Neural progenitor cell (in vitro differentiated cells): ENCODE results near the gene UHRF1. TPM values are rescaled to one million over a fixed set of nuclear protein-coding genes. Genes with fewer than 3 reads are reported as not detected.
A peak's percentile ranks its signal among the peaks of the same experiment; 100 is the strongest.
"Not testable (repeated sequence)": the region's sequence is repeated elsewhere in the genome, so short reads cannot be mapped to it uniquely, and the experiment has no call there.

ENCODE experiments used
- DNase-seq: peaks from one replicate; pipeline ENCODE4 v3.0.0-alpha.2; 2016; ENCODE audit warnings: low spot score
- H2AFZ ChIP-seq: fragments of 200-600 bp; sonication (generic); replicated peaks from 2 replicates; pipeline ENCODE4 v1.6.1; 2016; ENCODE audit warnings: antibody characterized with exemption
- H3F3A ChIP-seq: fragments of 200-600 bp; sonication (generic); 2 replicates; pipeline ENCODE4 v1.6.1; 2016; ENCODE audit warnings: antibody characterized with exemption, low read depth
- H3K27ac ChIP-seq: fragments of 200-600 bp; sonication (generic); 2 replicates; pipeline ENCODE4 v1.5.1; 2016; ENCODE audit warnings: mild to moderate bottlenecking
- H3K27me3 ChIP-seq: fragments of 200-600 bp; sonication (generic); 2 replicates; pipeline ENCODE4 v1.6.1; 2016; ENCODE audit warnings: mild to moderate bottlenecking, moderate library complexity
- H3K36me3 ChIP-seq: fragments of 200-600 bp; sonication (generic); 2 replicates; pipeline ENCODE4 v1.5.1; 2016
- H3K4me1 ChIP-seq: fragments of 200-600 bp; sonication (generic); 2 replicates; pipeline ENCODE4 v1.6.1; 2016; ENCODE audit warnings: mixed run types
- H3K4me2 ChIP-seq: fragments of 200-600 bp; sonication (generic); 2 replicates; pipeline ENCODE4 v1.6.1; 2016
- H3K4me3 ChIP-seq: fragments of 200-600 bp; sonication (generic); 2 replicates; pipeline ENCODE4 v1.5.1; 2016
- H3K79me2 ChIP-seq: fragments of 200-600 bp; sonication (generic); 2 replicates; pipeline ENCODE4 v1.6.1; 2016; ENCODE audit warnings: low read depth
- H3K9ac ChIP-seq: fragments of 200-600 bp; sonication (generic); 2 replicates; pipeline ENCODE4 v1.6.1; 2016
- H3K9me3 ChIP-seq: fragments of 200-600 bp; sonication (generic); 2 replicates; pipeline ENCODE4 v1.5.1; 2016; ENCODE audit warnings: low read depth
- H4K20me1 ChIP-seq: fragments of 200-600 bp; sonication (generic); 2 replicates; pipeline ENCODE4 v1.6.1; 2016; ENCODE audit warnings: low read depth
- H3K27ac Mint-ChIP-seq: 3 replicates; pipeline ENCODE4 v1.8.0; 2021; ENCODE audit warnings: mixed read lengths
- H3K27me3 Mint-ChIP-seq: 2 replicates; pipeline ENCODE4 v1.8.0; 2022; ENCODE audit warnings: low read depth, mild to moderate bottlenecking, inconsistent platforms, moderate library complexity, mixed read lengths; ENCODE audit not compliant: insufficient read depth
- H3K36me3 Mint-ChIP-seq: 3 replicates; pipeline ENCODE4 v1.8.0; 2021; ENCODE audit warnings: mixed read lengths
- H3K4me1 Mint-ChIP-seq: 3 replicates; pipeline ENCODE4 v1.8.0; 2021; ENCODE audit warnings: mixed read lengths
- H3K4me3 Mint-ChIP-seq: 3 replicates; pipeline ENCODE4 v1.8.0; 2021; ENCODE audit warnings: mild to moderate bottlenecking, moderate library complexity, mixed read lengths
- H3K9me3 Mint-ChIP-seq: 3 replicates; pipeline ENCODE4 v1.8.0; 2020; ENCODE audit warnings: mixed read lengths
- EZH2 ChIP-seq: fragments of 200-600 bp; sonication (generic); IDR thresholded peaks from 2 replicates; pipeline ENCODE4 v1.6.1; 2017; ENCODE audit warnings: antibody characterized with exemption, mild to moderate bottlenecking, moderate library complexity
- EZH2phosphoT487 ChIP-seq: fragments of 200-600 bp; sonication (generic); IDR thresholded peaks from 2 replicates; pipeline ENCODE4 v1.6.1; 2017; ENCODE audit warnings: antibody characterized with exemption
- total RNA-seq: library from RNA; depleted of rRNA; stranded (reverse); fragments of >200 nt; gene quantifications from 2 replicates; pipeline ENCODE4 v1.2.3, GENCODE V29; 2015; ENCODE audit warnings: low replicate concordance
- TF ChIP-seq, protein P1 (sequence below): fragments of 200-600 bp; sonication (generic); IDR thresholded peaks from 2 replicates; pipeline ENCODE4 v1.5.1; 2017; ENCODE audit warnings: antibody characterized with exemption, mild to moderate bottlenecking

Gene UHRF1
- total RNA-seq, 1 donor from 2014 or later, result 34.1 TPM

GRCh38 chr19:4897146-4897545 is 12.2 kb upstream of the UHRF1 start:
- TF ChIP-seq EZH2 (no peak), EZH2phosphoT487 (no peak)
- TF ChIP-seq, protein P1, sequence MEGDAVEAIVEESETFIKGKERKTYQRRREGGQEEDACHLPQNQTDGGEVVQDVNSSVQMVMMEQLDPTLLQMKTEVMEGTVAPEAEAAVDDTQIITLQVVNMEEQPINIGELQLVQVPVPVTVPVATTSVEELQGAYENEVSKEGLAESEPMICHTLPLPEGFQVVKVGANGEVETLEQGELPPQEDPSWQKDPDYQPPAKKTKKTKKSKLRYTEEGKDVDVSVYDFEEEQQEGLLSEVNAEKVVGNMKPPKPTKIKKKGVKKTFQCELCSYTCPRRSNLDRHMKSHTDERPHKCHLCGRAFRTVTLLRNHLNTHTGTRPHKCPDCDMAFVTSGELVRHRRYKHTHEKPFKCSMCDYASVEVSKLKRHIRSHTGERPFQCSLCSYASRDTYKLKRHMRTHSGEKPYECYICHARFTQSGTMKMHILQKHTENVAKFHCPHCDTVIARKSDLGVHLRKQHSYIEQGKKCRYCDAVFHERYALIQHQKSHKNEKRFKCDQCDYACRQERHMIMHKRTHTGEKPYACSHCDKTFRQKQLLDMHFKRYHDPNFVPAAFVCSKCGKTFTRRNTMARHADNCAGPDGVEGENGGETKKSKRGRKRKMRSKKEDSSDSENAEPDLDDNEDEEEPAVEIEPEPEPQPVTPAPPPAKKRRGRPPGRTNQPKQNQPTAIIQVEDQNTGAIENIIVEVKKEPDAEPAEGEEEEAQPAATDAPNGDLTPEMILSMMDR, result no peak
- peaks cover 2% of the 10 kb centered on the region for H3K27me3 Mint-ChIP-seq
- H3K27ac ChIP-seq, result no peak overlapping the region
- H3K9me3 ChIP-seq, result no peaks in the 10 kb centered on the region
- DNase-seq, result no peak
- no peaks in the 10 kb centered on the region for H4K20me1 ChIP-seq
- H3F3A ChIP-seq, result peaks cover 4% of the 10 kb centered on the region
- no peaks in the 10 kb centered on the region for H3K36me3 Mint-ChIP-seq
- H3K4me1 Mint-ChIP-seq, result peaks cover 9% of the 10 kb centered on the region
- H3K79me2 ChIP-seq, result no peaks in the 10 kb centered on the region
- no peak overlapping the region for H3K9ac ChIP-seq
- no peak overlapping the region for H3K4me2 ChIP-seq
- no peak overlapping the region for H3K4me3 Mint-ChIP-seq
- no peaks in the 10 kb centered on the region for H3K27me3 ChIP-seq
- no peaks in the 10 kb centered on the region for H3K9me3 Mint-ChIP-seq
- no peaks in the 10 kb centered on the region for H3K36me3 ChIP-seq
- H3K27ac Mint-ChIP-seq, result peak overlapping the region; percentile 63
- H2AFZ ChIP-seq, result no peak overlapping the region
- H3K4me3 ChIP-seq, result no peak overlapping the region
- H3K4me1 ChIP-seq, result no peaks in the 10 kb centered on the region

DNA sequence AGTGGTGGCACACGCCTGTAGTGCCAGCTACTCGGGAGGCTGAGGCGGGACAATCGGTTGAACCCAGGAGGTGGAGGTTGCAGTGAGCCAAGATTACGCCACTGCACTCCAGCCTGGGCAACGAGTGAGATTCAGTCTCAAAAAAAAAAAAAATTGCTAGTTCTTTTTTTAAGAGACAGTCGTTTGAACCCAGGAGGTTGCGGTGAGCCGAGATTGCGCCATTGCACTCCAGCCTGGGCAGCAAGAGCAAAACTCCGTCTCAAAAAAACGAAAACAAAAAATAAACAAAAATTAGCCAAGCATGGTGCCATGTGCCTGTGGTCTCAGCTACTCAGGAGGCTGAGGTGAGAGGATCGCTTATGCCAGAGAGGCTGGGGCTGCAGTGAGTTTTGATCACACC is 8.4 kb upstream of the UHRF1 start:
- not testable (repeated sequence) for H3K4me1 Mint-ChIP-seq, H3K36me3 ChIP-seq, H3K27ac ChIP-seq, H3K79me2 ChIP-seq, H3K4me1 ChIP-seq, H3K27ac Mint-ChIP-seq, H4K20me1 ChIP-seq, H2AFZ ChIP-seq, H3K9me3 ChIP-seq, H3F3A ChIP-seq, H3K9me3 Mint-ChIP-seq, DNase-seq, H3K27me3 ChIP-seq, H3K4me2 ChIP-seq, H3K4me3 ChIP-seq, H3K36me3 Mint-ChIP-seq, H3K9ac ChIP-seq, H3K4me3 Mint-ChIP-seq
- peaks cover 12% of the 10 kb centered on the region for H3K27me3 Mint-ChIP-seq

DNA sequence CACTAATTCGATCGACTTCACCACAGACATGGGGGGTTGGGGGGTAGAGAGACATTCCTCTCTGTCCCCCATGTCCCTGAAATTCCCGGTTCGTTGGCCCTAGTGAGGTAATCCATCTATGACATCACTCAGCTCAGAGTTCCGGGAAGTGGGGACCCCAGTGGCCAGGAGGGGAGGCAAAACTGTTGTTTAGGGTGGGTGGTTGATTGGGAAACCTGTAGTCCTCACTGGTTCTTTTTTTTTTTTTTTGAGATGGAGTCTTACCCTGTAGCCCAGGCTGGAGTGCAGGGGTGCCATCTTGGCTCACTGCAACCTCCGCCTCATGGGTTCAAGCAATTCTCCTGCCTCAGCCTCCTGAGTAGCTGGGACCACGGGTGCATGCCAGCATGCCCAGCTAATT is 6.5 kb upstream of the UHRF1 start, which contains the start of gene ARRDC5:
TSS of gene ARRDC5 (minus strand) at position 101 of the 400 bp plus-strand sequence. CDS start at position 30, 71 bp downstream.
- TF ChIP-seq EZH2 (no peak), EZH2phosphoT487 (no peak)
- TF ChIP-seq, protein P1, result no peak
- Histone ChIP-seq H3F3A (peaks cover 1% of the 10 kb centered on the region), H2AFZ (no peak within 1 kb of the TSS), H3K9me3 (no peaks in the 10 kb centered on the region), H3K9ac (no peak within 1 kb of the TSS), H3K4me3 (no peak within 1 kb of the TSS), H3K79me2 (no peaks in the 10 kb centered on the region), H3K36me3 (no peaks in the 10 kb centered on the region), H3K4me2 (no peak within 1 kb of the TSS), H3K4me1 (no peaks in the 10 kb centered on the region), H4K20me1 (no peaks in the 10 kb centered on the region), H3K27me3 (no peaks in the 10 kb centered on the region), H3K27ac (no peak within 1 kb of the TSS)
- DNase-seq, result no peak
- H3K4me3 Mint-ChIP-seq, result peak within 1 kb of the TSS; percentile 27
- no peaks in the 10 kb centered on the region for H3K9me3 Mint-ChIP-seq
- no peaks in the 10 kb centered on the region for H3K36me3 Mint-ChIP-seq
- no peak within 1 kb of the TSS for H3K27ac Mint-ChIP-seq
- no peaks in the 10 kb centered on the region for H3K4me1 Mint-ChIP-seq
- peaks cover 12% of the 10 kb centered on the region for H3K27me3 Mint-ChIP-seq

- Histone ChIP-seq H3K27ac (no peak overlapping the region), H2AFZ (no peak overlapping the region), H3K4me3 (no peak overlapping the region), H3K27me3 (peaks cover 4% of the 10 kb centered on the region), H3F3A (peaks cover 18% of the 10 kb centered on the region), H3K9ac (no peak overlapping the region), H3K4me1 (peaks cover 9% of the 10 kb centered on the region), H4K20me1 (no peaks in the 10 kb centered on the region), H3K4me2 (no peak overlapping the region), H3K79me2 (no peaks in the 10 kb centered on the region), H3K9me3 (no peaks in the 10 kb centered on the region), H3K36me3 (no peaks in the 10 kb centered on the region)
- H3K9me3 Mint-ChIP-seq, result no peaks in the 10 kb centered on the region
- DNase-seq, result no peak
- TF ChIP-seq EZH2phosphoT487 (no peak), EZH2 (no peak)
- TF ChIP-seq, protein P1, result no peak
- peaks cover 12% of the 10 kb centered on the region for H3K27me3 Mint-ChIP-seq
- H3K27ac Mint-ChIP-seq, result no peak overlapping the region
- H3K36me3 Mint-ChIP-seq, result no peaks in the 10 kb centered on the region
- H3K4me1 Mint-ChIP-seq, result peaks cover 9% of the 10 kb centered on the region
- H3K4me3 Mint-ChIP-seq, result no peak overlapping the region
These were observed 4.8 kb upstream of the UHRF1 start for GRCh38 chr19:4904481-4904880.
